OCI-LY3 (cell line): ENCODE measurements around the gene EHBP1L1.

ENCODE experiments used
- CTCF ChIP-seq: fragments of 200-600, 300-600 bp; sonication (generic); IDR thresholded peaks from 2 replicates; pipeline ENCODE4 v1.5.1; 2014; ENCODE audit warnings: antibody characterized with exemption, low read length, low read depth
- EZH2phosphoT487 ChIP-seq: fragments of 200-600 bp; shearing (Covaris generic); IDR thresholded peaks from 2 replicates; pipeline ENCODE4 v1.6.1; 2018; ENCODE audit warnings: antibody characterized with exemption, mixed run types, low read depth

- TF ChIP-seq CTCF: no peak
- TF ChIP-seq EZH2phosphoT487: no peak
Measured at GRCh38 chr11:65557280-65558001, 18.4 kb upstream of the EHBP1L1 start.
